Superior temporal gyrus (tissue), 1 donor: ENCODE results near the gene MSX1.

Source experiments
- DNase-seq: peaks from one replicate; pipeline ENCODE4 v3.0.0-alpha.2; 2016; ENCODE audit errors: extremely low spot score

MSX1 gene

DNA sequence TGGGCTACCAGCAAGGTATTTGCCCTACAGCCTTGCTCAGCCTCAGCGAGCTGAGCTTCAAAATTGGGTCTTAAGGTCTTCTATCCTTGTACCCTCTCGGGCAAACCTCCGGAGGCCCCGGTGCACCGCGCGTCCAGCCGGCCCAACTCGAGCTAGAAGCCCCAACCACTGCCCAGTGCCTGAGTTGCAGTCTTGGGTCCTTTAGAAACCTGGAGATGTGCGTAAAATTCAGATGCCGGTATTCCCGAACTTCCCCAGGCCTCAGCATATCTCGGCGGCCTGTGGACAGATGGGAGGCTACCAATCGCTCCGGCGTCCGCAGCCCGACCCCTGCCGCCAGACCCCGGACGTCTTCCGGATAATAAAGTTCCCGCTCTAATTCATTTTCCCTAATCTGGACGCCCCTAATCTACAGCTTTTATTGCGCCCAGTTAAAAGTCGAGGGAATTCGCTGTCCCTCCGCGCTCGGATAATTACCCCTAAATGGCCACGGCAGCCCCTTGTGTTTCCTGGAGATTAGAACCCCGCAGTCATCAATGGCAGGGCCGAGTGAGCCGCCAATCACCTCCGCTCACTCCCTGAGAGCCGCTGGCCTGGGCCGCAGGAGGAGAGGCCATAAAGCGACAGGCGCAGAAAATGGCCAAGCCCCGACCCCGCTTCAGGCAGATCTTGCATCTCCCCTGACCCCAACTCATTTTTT is 1.5 kb upstream of the MSX1 start:
- no peak for DNase-seq

DNA sequence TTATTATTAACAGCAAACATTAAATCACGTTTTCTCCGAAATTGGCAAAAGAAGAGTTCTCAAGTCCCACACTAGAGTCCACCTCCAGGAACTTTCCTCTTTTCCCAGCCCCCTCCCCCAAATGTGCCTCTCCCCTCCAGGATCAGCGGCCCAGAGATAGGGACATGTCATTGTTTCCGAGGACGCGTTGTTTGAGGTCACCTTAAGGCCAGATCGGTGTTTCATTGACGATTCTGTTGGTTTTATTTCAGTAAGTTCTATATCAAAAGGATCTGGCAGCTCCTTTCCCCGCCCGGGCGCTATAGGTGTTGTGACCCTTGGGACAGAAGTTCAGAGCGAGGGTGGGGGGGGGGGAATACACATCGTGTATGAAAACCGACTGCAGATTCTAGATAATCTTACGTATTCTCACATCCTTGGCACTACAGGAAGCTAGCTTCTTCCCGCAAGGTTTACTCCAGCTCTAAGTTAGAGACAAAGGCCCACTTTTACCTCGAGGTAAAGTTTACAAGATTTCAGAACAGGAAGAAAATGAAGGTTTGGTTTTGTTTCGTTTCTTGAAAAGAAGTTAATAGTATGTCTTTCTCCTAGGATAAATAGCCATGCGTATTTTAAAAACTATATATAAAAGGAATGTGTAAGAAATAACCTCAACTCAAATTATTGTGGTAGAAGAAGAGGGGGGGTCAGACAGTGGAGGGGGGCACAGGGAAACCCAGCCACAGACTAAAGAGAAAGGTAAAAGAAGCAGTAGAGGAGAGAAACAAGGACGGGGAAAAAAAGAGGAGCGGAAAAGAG is 739 bp upstream of the MSX1 start:
- DNase-seq, result no peak

GRCh38 chr4:4859799-4860599 is 534 bp downstream of the MSX1 start:
- DNase-seq, result no peak

GRCh38 chr4:4860600-4861389 is 1.3 kb downstream of the MSX1 start:
- DNase-seq, result no peak

GRCh38 chr4:4861390-4862018 is 2.0 kb downstream of the MSX1 start:
- DNase-seq, result no peak

GRCh38 chr4:4862071-4862551 is 2.6 kb downstream of the MSX1 start:
- no peak for DNase-seq

- no peak for DNase-seq
These were observed 3.4 kb downstream of the MSX1 start for GRCh38 chr4:4862665-4863482.

DNA sequence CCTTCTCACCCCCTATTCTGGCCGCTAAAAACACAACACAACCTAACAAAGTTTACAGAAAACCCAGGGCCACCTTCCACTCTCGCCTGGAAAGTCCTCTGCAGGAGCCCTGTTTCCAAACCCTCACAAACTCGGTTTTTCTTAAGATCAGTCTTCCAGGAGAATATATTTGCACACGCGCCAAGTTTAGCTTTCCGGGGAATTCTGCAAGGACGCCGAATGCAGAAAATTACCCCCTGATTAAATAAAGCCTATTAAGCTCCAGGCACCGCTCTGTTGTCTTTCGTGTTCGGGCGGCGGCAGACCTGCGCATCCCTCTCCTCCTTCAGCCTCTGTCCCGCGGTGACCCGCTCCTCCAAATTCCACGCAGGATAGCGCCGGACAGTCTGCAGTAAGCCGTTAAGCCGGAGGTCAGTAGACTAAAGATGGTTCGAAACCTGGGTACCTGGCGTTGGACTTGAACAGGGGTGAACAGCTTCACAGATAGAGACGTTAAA is 5.0 kb downstream of the MSX1 start:
- no peak for DNase-seq

- no peak for DNase-seq
These were observed 5.7 kb downstream of the MSX1 start for GRCh38 chr4:4864940-4865704.

GRCh38 chr4:4865705-4866123 is 6.2 kb downstream of the MSX1 start:
- DNase-seq, result no peak

GRCh38 chr4:4866124-4866865 is 6.8 kb downstream of the MSX1 start:
- no peak for DNase-seq

- DNase-seq, result no peak
These were observed 7.5 kb downstream of the MSX1 start for GRCh38 chr4:4866866-4867374.

GRCh38 chr4:4867375-4868039 is 8.0 kb downstream of the MSX1 start:
- no peak for DNase-seq

GRCh38 chr4:4868040-4868757 is 8.7 kb downstream of the MSX1 start:
- no peak for DNase-seq

GRCh38 chr4:4868758-4869723 is 9.6 kb downstream of the MSX1 start:
- no peak for DNase-seq
